ENCODE measurements around the gene SMIM30.

- TF ChIP-seq EZH2 (IDR thresholded peaks at IDR 0.05; ENCODE audit: low read length, missing control alignments) (no peak), CTCF (conservative IDR thresholded peaks at IDR 0.05 in 1 of 2, IDR thresholded peaks at IDR 0.05 in 1 of 2; ENCODE audit: low read depth in 1 of 2, low read length in 2 of 2) (no peak)
Measured at GRCh38 chr7:113120647-113121046, 2.3 kb upstream of the SMIM30 start.
